ENCODE results near the gene KRTAP19-4. TPM values are rescaled to one million over a fixed set of nuclear protein-coding genes. Genes with fewer than 3 reads are reported as not detected.
"Not testable (repeated sequence)": the region's sequence is repeated elsewhere in the genome, so short reads cannot be mapped to it uniquely, and the experiment has no call there.

KRTAP19-4 gene
- not detected for total RNA-seq

- DNase-seq: no peak
Observed at GRCh38 chr21:30497065-30497464, at the start of gene KRTAP19-4. Gene KRTAP19-4, minus strand, starts transcription at chr21:30497165. Its CDS starts 55 bp downstream, at chr21:30497110.

GRCh38 chr21:30541764-30542163 is 44.8 kb upstream of the KRTAP19-4 start, which contains the start of gene KRTAP19-6:
Gene KRTAP19-6, minus strand, starts transcription at chr21:30541864. Its CDS starts 31 bp downstream, at chr21:30541833.
- no peak for DNase-seq

GRCh38 chr21:30518876-30519275 is 21.9 kb upstream of the KRTAP19-4 start:
- DNase-seq: no peak

GRCh38 chr21:30515681-30516080 is 18.7 kb upstream of the KRTAP19-4 start:
- no peak for DNase-seq

GRCh38 chr21:30505621-30506205 is 8.7 kb upstream of the KRTAP19-4 start:
- DNase-seq: not testable (repeated sequence)

- DNase-seq: no peak
Observed at GRCh38 chr21:30502041-30502440, 5.1 kb upstream of the KRTAP19-4 start, which contains the start of gene KRTAP19-5. Gene KRTAP19-5, minus strand, starts transcription at chr21:30502141. Its CDS starts 51 bp downstream, at chr21:30502090.

- no peak for DNase-seq
Observed at GRCh38 chr21:30491963-30492428, 5.0 kb downstream of the KRTAP19-4 start, which contains the start of gene KRTAP19-3. Gene KRTAP19-3, minus strand, starts transcription at chr21:30492013. Its CDS starts 56 bp downstream, at chr21:30491957.

GRCh38 chr21:30487336-30487735 is 9.6 kb downstream of the KRTAP19-4 start, which contains the start of gene KRTAP19-2:
Gene KRTAP19-2, minus strand, starts transcription at chr21:30487436. Its CDS starts 88 bp downstream, at chr21:30487348.
- DNase-seq: no peak

- DNase-seq: no peak
Observed at GRCh38 chr21:30486180-30486579, 10.8 kb downstream of the KRTAP19-4 start.

GRCh38 chr21:30482130-30482529 is 14.8 kb downstream of the KRTAP19-4 start:
- peak; percentile 27 for DNase-seq

GRCh38 chr21:30480145-30480544 is 16.8 kb downstream of the KRTAP19-4 start, which contains the start of gene KRTAP19-1:
Gene KRTAP19-1, minus strand, starts transcription at chr21:30480367. Its CDS starts 50 bp downstream, at chr21:30480317.
- DNase-seq: no peak

- peak; percentile 10 for DNase-seq
Observed at GRCh38 chr21:30479259-30479658, 17.7 kb downstream of the KRTAP19-4 start.

- DNase-seq: peak; percentile 51
Observed at GRCh38 chr21:30478004-30478403, 19.0 kb downstream of the KRTAP19-4 start.

- no peak for DNase-seq
Observed at GRCh38 chr21:30468900-30469714, 27.9 kb downstream of the KRTAP19-4 start.

- DNase-seq: no peak
Observed at GRCh38 chr21:30463713-30464112, 33.3 kb downstream of the KRTAP19-4 start.

GRCh38 chr21:30448514-30448913 is 48.5 kb downstream of the KRTAP19-4 start:
- no peak for DNase-seq

- no peak for DNase-seq
Observed at GRCh38 chr21:30447056-30447455, 49.9 kb downstream of the KRTAP19-4 start.

Small RNAs within 50 kb of the gene (small RNA-seq; reads per million reads assigned to genes)
- gene AP000567.1 (ENCODE audit: low replicate concordance) (not detected), gene KRTAP19-10P (ENCODE audit: low replicate concordance) (not detected), gene KRTAP19-11P (ENCODE audit: low replicate concordance) (not detected), gene KRTAP19-9P (ENCODE audit: low replicate concordance) (not detected)

Other genes with a start within 250 kb of the KRTAP19-4 start
- gene KRTAP24-1, start 214.2 kb downstream of the KRTAP19-4 start, total RNA-seq: not detected
- gene KRTAP25-1, start 207.7 kb downstream of the KRTAP19-4 start, total RNA-seq: not detected
- gene KRTAP26-1, start 176.8 kb downstream of the KRTAP19-4 start, total RNA-seq: not detected
- gene KRTAP27-1, start 159.5 kb downstream of the KRTAP19-4 start, total RNA-seq: not detected
- gene KRTAP23-1, start 148.6 kb downstream of the KRTAP19-4 start, total RNA-seq: not detected
- gene KRTAP13-2, start 124.9 kb downstream of the KRTAP19-4 start, total RNA-seq: not detected
- not detected for gene KRTAP13-1, start 101.1 kb downstream of the KRTAP19-4 start, total RNA-seq
- not detected for gene KRTAP13-3, start 71.2 kb downstream of the KRTAP19-4 start, total RNA-seq
- gene KRTAP13-4, start 66.9 kb downstream of the KRTAP19-4 start, total RNA-seq: not detected
- gene KRTAP15-1, start 56.9 kb downstream of the KRTAP19-4 start, total RNA-seq: not detected
- not detected for gene KRTAP19-1, start 16.8 kb downstream of the KRTAP19-4 start, total RNA-seq
- gene KRTAP19-2, start 9.7 kb downstream of the KRTAP19-4 start, total RNA-seq: not detected
- not detected for gene KRTAP19-3, start 5.2 kb downstream of the KRTAP19-4 start, total RNA-seq
- gene KRTAP19-5, start 5.0 kb upstream of the KRTAP19-4 start, total RNA-seq: not detected
- not detected for gene KRTAP19-6, start 44.7 kb upstream of the KRTAP19-4 start, total RNA-seq
- gene KRTAP19-7, start 64.1 kb upstream of the KRTAP19-4 start, total RNA-seq: not detected
- not detected for gene KRTAP22-2, start 93.2 kb upstream of the KRTAP19-4 start, total RNA-seq
- not detected for gene KRTAP6-3, start 95.3 kb upstream of the KRTAP19-4 start, total RNA-seq
- gene KRTAP6-2, start 101.7 kb upstream of the KRTAP19-4 start, total RNA-seq: not detected
- not detected for gene KRTAP22-1, start 103.9 kb upstream of the KRTAP19-4 start, total RNA-seq
- not detected for gene KRTAP6-1, start 116.8 kb upstream of the KRTAP19-4 start, total RNA-seq
- not detected for gene KRTAP20-1, start 119.3 kb upstream of the KRTAP19-4 start, total RNA-seq
- not detected for gene KRTAP20-4, start 123.5 kb upstream of the KRTAP19-4 start, total RNA-seq
- gene KRTAP20-2, start 138.0 kb upstream of the KRTAP19-4 start, total RNA-seq: not detected
- not detected for gene KRTAP20-3, start 145.7 kb upstream of the KRTAP19-4 start, total RNA-seq
- gene KRTAP21-3, start 221.6 kb upstream of the KRTAP19-4 start, total RNA-seq: not detected

All from tongue (tissue), 3 donors.